Smooth muscle cell of the umbilical artery (primary cell): ENCODE results near the gene DGKD. TPM values are rescaled to one million over a fixed set of nuclear protein-coding genes. Genes with fewer than 3 reads are reported as not detected.

Experiments used
- total RNA-seq: library from RNA; depleted of rRNA; stranded (reverse); fragments of >200 nt; gene quantifications from 2 replicates; pipeline ENCODE4 v1.2.3, GENCODE V29; 2014

Gene DGKD
- total RNA-seq = 9.2 and 14.9 TPM in 2 replicates

GRCh38 chr2:233353769-233354499 is at the start of gene DGKD:
TSS of gene DGKD (plus strand) at chr2:233354494. CDS start at chr2:233354519, 25 bp downstream.

GRCh38 chr2:233307565-233307964 is 46.7 kb upstream of the DGKD start, which contains the start of gene SAG:
TSS of gene SAG (plus strand) at chr2:233307816. CDS start at chr2:233309190, 1,374 bp downstream.

Other genes with a start within 250 kb of the DGKD start
- gene ATG16L1, start 102.8 kb upstream of the DGKD start, total RNA-seq = 34.4 and 48.3 TPM in 2 replicates
- not detected in 2 replicates for gene SAG, start 46.7 kb upstream of the DGKD start, total RNA-seq
- 44.2 and 54.6 TPM in 2 replicates for gene USP40, start 212.3 kb downstream of the DGKD start, total RNA-seq